ENCODE data around the gene CARHSP1. TPM values are rescaled to one million over a fixed set of nuclear protein-coding genes. Genes with fewer than 3 reads are reported as not detected.
"Not testable (repeated sequence)": the region's sequence is repeated elsewhere in the genome, so short reads cannot be mapped to it uniquely, and the experiment has no call there.

CARHSP1 gene
- total and polyA plus RNA-seq, 2 experiments from 2014 or later, result 129 to 150 TPM

GRCh38 chr16:8808009-8808408, 60.8 kb downstream of the CARHSP1 start:
- Histone ChIP-seq H3K4me1 (ENCODE audit: insufficient read depth) (no peaks in the 10 kb centered on the region), H2AFZ (no peak overlapping the region), H4K20me1 (ENCODE audit: insufficient read depth) (no peaks in the 10 kb centered on the region; the same call in 1 of the 2 replicates), H3K9ac (no peak overlapping the region), H3F3A (ENCODE audit: insufficient read depth) (peaks cover 24% of the 10 kb centered on the region), H3K9me3 (ENCODE audit: low read depth) (no peaks in the 10 kb centered on the region), H3K4me2 (ENCODE audit: unreplicated experiment) (no peak overlapping the region), H3K27me3 (replicated peaks; ENCODE audit: insufficient read depth) (no peaks in the 10 kb centered on the region), H3K36me3 (ENCODE audit: low read depth) (peaks cover 90% of the 10 kb centered on the region), H3K9me2 (ENCODE audit: insufficient read depth) (no peaks in the 10 kb centered on the region), H3K27ac (no peak overlapping the region), H3K79me2 (ENCODE audit: insufficient read depth) (peaks cover 98% of the 10 kb centered on the region), H3K4me3 (no peak overlapping the region)
- in situ Hi-C loops (cut with MboI), result no loop called here
- DNase-seq, result no peak
- 95 to 100% methylated on average over 3 of the region's 3 CpGs for WGBS, 2 experiments (ENCODE audit: low coverage in 1 of 2, low lambda C conversion rate in 2 of 2, missing lambda C conversion rate in 2 of 2)
- TF ChIP-seq EZH2phosphoT487 (IDR thresholded peaks at IDR 0.05; ENCODE audit: insufficient read depth, low read depth) (no peak), EZH2 (IDR thresholded peaks at IDR 0.05; ENCODE audit: insufficient read depth, poor library complexity, severe bottlenecking) (no peak)

- Histone ChIP-seq H3K27ac (no peak overlapping the region), H3K4me1 (ENCODE audit: insufficient read depth) (no peaks in the 10 kb centered on the region), H3K79me2 (ENCODE audit: insufficient read depth) (peaks cover 98% of the 10 kb centered on the region), H3K9me3 (ENCODE audit: low read depth) (no peaks in the 10 kb centered on the region), H3K27me3 (replicated peaks; ENCODE audit: insufficient read depth) (no peaks in the 10 kb centered on the region), H3K9me2 (ENCODE audit: insufficient read depth) (no peaks in the 10 kb centered on the region), H2AFZ (no peak overlapping the region), H3K9ac (no peak overlapping the region), H3K4me3 (no peak overlapping the region), H4K20me1 (ENCODE audit: insufficient read depth) (no peaks in the 10 kb centered on the region; the same call in 1 of the 2 replicates), H3K36me3 (ENCODE audit: low read depth) (peaks cover 90% of the 10 kb centered on the region), H3K4me2 (ENCODE audit: unreplicated experiment) (no peak overlapping the region), H3F3A (ENCODE audit: insufficient read depth) (peaks cover 24% of the 10 kb centered on the region)
- in situ Hi-C loops (cut with MboI), result no loop called here
- WGBS, 2 experiments (ENCODE audit: low coverage in 1 of 2, low lambda C conversion rate in 2 of 2, missing lambda C conversion rate in 2 of 2), result 96 to 100% methylated on average over 5 of the region's 5 CpGs
- no peak for DNase-seq
- no peak for TF ChIP-seq EZH2phosphoT487 (IDR thresholded peaks at IDR 0.05; ENCODE audit: insufficient read depth, low read depth)
- no peak for TF ChIP-seq EZH2 (IDR thresholded peaks at IDR 0.05; ENCODE audit: insufficient read depth, poor library complexity, severe bottlenecking)
Observed at GRCh38 chr16:8807189-8807588, 61.6 kb downstream of the CARHSP1 start.

GRCh38 chr16:8806272-8806983, 62.4 kb downstream of the CARHSP1 start:
- no peak for TF ChIP-seq EZH2 (IDR thresholded peaks at IDR 0.05; ENCODE audit: insufficient read depth, poor library complexity, severe bottlenecking)
- no peak for TF ChIP-seq EZH2phosphoT487 (IDR thresholded peaks at IDR 0.05; ENCODE audit: insufficient read depth, low read depth)
- peaks cover 17% of the 10 kb centered on the region for H3F3A ChIP-seq (ENCODE audit: insufficient read depth)
- no peak overlapping the region for H3K4me2 ChIP-seq (ENCODE audit: unreplicated experiment)
- DNase-seq, result no peak
- H4K20me1 ChIP-seq (ENCODE audit: insufficient read depth), result no peaks in the 10 kb centered on the region; the same call in 1 of the 2 replicates
- H3K9me3 ChIP-seq (ENCODE audit: low read depth), result no peaks in the 10 kb centered on the region
- no peaks in the 10 kb centered on the region for H3K9me2 ChIP-seq (ENCODE audit: insufficient read depth)
- H3K79me2 ChIP-seq (ENCODE audit: insufficient read depth), result peaks cover 98% of the 10 kb centered on the region
- no peak overlapping the region for H3K27ac ChIP-seq
- in situ Hi-C loops (cut with MboI), result no loop called here
- H3K27me3 ChIP-seq (replicated peaks; ENCODE audit: insufficient read depth), result no peaks in the 10 kb centered on the region
- 66% methylated on average over 13 of the region's 13 CpGs for WGBS, 2 experiments (ENCODE audit: low coverage in 1 of 2, low lambda C conversion rate in 2 of 2, missing lambda C conversion rate in 2 of 2)
- peaks cover 90% of the 10 kb centered on the region for H3K36me3 ChIP-seq (ENCODE audit: low read depth)
- H2AFZ ChIP-seq, result no peak overlapping the region
- H3K4me3 ChIP-seq, result no peak overlapping the region
- no peak overlapping the region for H3K9ac ChIP-seq
- no peaks in the 10 kb centered on the region for H3K4me1 ChIP-seq (ENCODE audit: insufficient read depth)

- WGBS, 2 experiments (ENCODE audit: low coverage in 1 of 2, low lambda C conversion rate in 2 of 2, missing lambda C conversion rate in 2 of 2), result 84 to 87% methylated on average over 6 of the region's 6 CpGs
- peaks cover 5% of the 10 kb centered on the region; the same call in 1 of the 2 replicates for H3F3A ChIP-seq (ENCODE audit: insufficient read depth)
- H3K27ac ChIP-seq, result no peak overlapping the region
- no peak overlapping the region for H2AFZ ChIP-seq
- H3K36me3 ChIP-seq (ENCODE audit: low read depth), result peaks cover 75% of the 10 kb centered on the region
- no peak overlapping the region for H3K9ac ChIP-seq
- no peak overlapping the region for H3K4me3 ChIP-seq
- H3K4me1 ChIP-seq (ENCODE audit: insufficient read depth), result peaks cover 17% of the 10 kb centered on the region
- no peaks in the 10 kb centered on the region for H3K9me2 ChIP-seq (ENCODE audit: insufficient read depth)
- H3K9me3 ChIP-seq (ENCODE audit: low read depth), result no peaks in the 10 kb centered on the region
- no peaks in the 10 kb centered on the region; the same call in 1 of the 2 replicates for H4K20me1 ChIP-seq (ENCODE audit: insufficient read depth)
- H3K79me2 ChIP-seq (ENCODE audit: insufficient read depth), result peaks cover 100% of the 10 kb centered on the region
- in situ Hi-C loops (cut with MboI), result no loop called here
- H3K27me3 ChIP-seq (replicated peaks; ENCODE audit: insufficient read depth), result no peaks in the 10 kb centered on the region
- TF ChIP-seq EZH2 (IDR thresholded peaks at IDR 0.05; ENCODE audit: insufficient read depth, poor library complexity, severe bottlenecking), result no peak
- TF ChIP-seq EZH2phosphoT487 (IDR thresholded peaks at IDR 0.05; ENCODE audit: insufficient read depth, low read depth), result no peak
- no peak for DNase-seq
- H3K4me2 ChIP-seq (ENCODE audit: unreplicated experiment), result no peak overlapping the region
Observed at GRCh38 chr16:8804313-8804712, 64.5 kb downstream of the CARHSP1 start.

- in situ Hi-C loops (cut with MboI); H3K27ac ChIP-seq; DNase-seq; H3K4me2 ChIP-seq (ENCODE audit: unreplicated experiment); H3K9ac ChIP-seq; H2AFZ ChIP-seq; H3K9me3 ChIP-seq (ENCODE audit: low read depth); H3K9me2 ChIP-seq (ENCODE audit: insufficient read depth); H3F3A ChIP-seq (ENCODE audit: insufficient read depth); H4K20me1 ChIP-seq (ENCODE audit: insufficient read depth); H3K27me3 ChIP-seq (replicated peaks; ENCODE audit: insufficient read depth); H3K4me3 ChIP-seq: not testable (repeated sequence)
- WGBS, 2 experiments (ENCODE audit: low coverage in 1 of 2, low lambda C conversion rate in 2 of 2, missing lambda C conversion rate in 2 of 2), result 86 to 90% methylated on average over 12 of the region's 12 CpGs
- Histone ChIP-seq H3K79me2 (ENCODE audit: insufficient read depth) (peaks cover 100% of the 10 kb centered on the region), H3K36me3 (ENCODE audit: low read depth) (peaks cover 69% of the 10 kb centered on the region), H3K4me1 (ENCODE audit: insufficient read depth) (peaks cover 23% of the 10 kb centered on the region)
Observed at GRCh38 chr16:8803733-8804132, 65.1 kb downstream of the CARHSP1 start.
